PC-3 (cell line): Measurements from ENCODE around the gene CEP131.

ENCODE experiments used
- CTCF ChIP-seq: fragments of 300-600 bp; sonication (generic); conservative IDR thresholded peaks from 2 replicates; pipeline ENCODE4 v1.5.1; 2017; ENCODE audit warnings: antibody characterized with exemption, low read depth, mild to moderate bottlenecking, low read length
- EZH2 ChIP-seq: fragments of 300-600 bp; sonication (generic); IDR thresholded peaks from one replicate; pipeline ENCODE4 v1.6.1; 2017; ENCODE audit warnings: antibody characterized with exemption, mild to moderate bottlenecking, low read length; ENCODE audit not compliant: unreplicated experiment

GRCh38 chr17:81222620-81222905 lies 202 bp downstream of the CEP131 start:
- TF ChIP-seq EZH2 (no peak), CTCF (no peak)
